Omental fat pad (tissue), 4 donors: ENCODE data around the gene FOCAD. TPM values are rescaled to one million over a fixed set of nuclear protein-coding genes. Genes with fewer than 3 reads are reported as not detected.

Source experiments
- ATAC-seq: fragments of 150-250 bp; one replicate; pipeline ENCODE4 v1.9.1; 2016; ENCODE audit warnings: mild to moderate bottlenecking, moderate library complexity; ENCODE audit not compliant: low FRiP score
- DNase-seq: peaks from one replicate; pipeline ENCODE4 v3.0.0-alpha.2; 2019; ENCODE audit warnings: low spot score
- CTCF ChIP-seq, 3 donors: fragments of 450-650 bp; IDR thresholded peaks; one replicate each; pipeline ENCODE4 v1.5.1; 2016 to 2017; ENCODE audit warnings: antibody characterized with exemption in 3 of 3, mild to moderate bottlenecking in 3 of 3, moderate library complexity in 2 of 3
- total RNA-seq, 4 donors: library from RNA; depleted of rRNA; stranded (reverse); fragments of >200 nt; gene quantifications; one replicate each; pipeline ENCODE4 v1.1.0, GENCODE V29; 2016

Gene FOCAD
- total RNA-seq, 4 donors from 2014 or later = 19.1 to 57.4 (median 30.9) TPM

GRCh38 chr9:20988671-20989315 is 304.7 kb downstream of the FOCAD start:
- TF ChIP-seq CTCF (IDR thresholded peaks at IDR 0.05) = no peak
- ATAC-seq (peak; percentile 81), DNase-seq (no peak)

- ATAC-seq (no peak), DNase-seq (no peak)
- no peak for TF ChIP-seq CTCF (IDR thresholded peaks at IDR 0.05)
These were observed 305.9 kb downstream of the FOCAD start for GRCh38 chr9:20989923-20990341.

GRCh38 chr9:20990867-20991266 is 306.8 kb downstream of the FOCAD start:
- ATAC-seq (no peak), DNase-seq (no peak)
- no peak for TF ChIP-seq CTCF (IDR thresholded peaks at IDR 0.05)

- DNase-seq (no peak), ATAC-seq (no peak)
- no peak for TF ChIP-seq CTCF (IDR thresholded peaks at IDR 0.05)
These were observed 310.4 kb downstream of the FOCAD start for GRCh38 chr9:20994486-20994885.

- no peak for ATAC-seq
- DNase-seq = no peak
- no peak for TF ChIP-seq CTCF (IDR thresholded peaks at IDR 0.05)
These were observed 311.6 kb downstream of the FOCAD start for GRCh38 chr9:20995616-20996015.

GRCh38 chr9:20996809-20997208 is 312.8 kb downstream of the FOCAD start:
- TF ChIP-seq CTCF (IDR thresholded peaks at IDR 0.05) = no peak
- no peak for ATAC-seq
- DNase-seq = no peak

GRCh38 chr9:20997503-20998076 is 313.5 kb downstream of the FOCAD start:
- ATAC-seq = no peak
- TF ChIP-seq CTCF (IDR thresholded peaks at IDR 0.05) = no peak
- no peak for DNase-seq
